Liver (tissue), 9 donors: ENCODE results near the gene YKT6. TPM values are rescaled to one million over a fixed set of nuclear protein-coding genes. Genes with fewer than 3 reads are reported as not detected.

Experiments used
- DNase-seq: peaks from one replicate; pipeline ENCODE4 v3.0.0-alpha.2; 2017; ENCODE audit warnings: low spot score
- H3K27ac ChIP-seq, 2 donors: one replicate each; pipeline ENCODE4 v1.7.0; 2013; ENCODE audit warnings: inconsistent platforms in 2 of 2, low read length in 2 of 2, control low read depth in 1 of 2, low read depth in 1 of 2, mild to moderate bottlenecking in 1 of 2
- H3K27me3 ChIP-seq, 4 donors: one replicate each; pipeline versions ENCODE4 v1.6.1 to v1.7.0; 2013; ENCODE audit warnings: low read length in 3 of 4, inconsistent platforms in 1 of 4, mild to moderate bottlenecking in 1 of 4, moderate library complexity in 1 of 4; ENCODE audit not compliant: control insufficient read depth in 4 of 4, insufficient read depth in 4 of 4
- H3K36me3 ChIP-seq, 4 donors: one replicate each; pipeline versions ENCODE4 v1.6.1 to v1.7.0; 2013; ENCODE audit warnings: low read length in 3 of 4, mild to moderate bottlenecking in 3 of 4, low read depth in 1 of 4, moderate library complexity in 1 of 4; ENCODE audit not compliant: control insufficient read depth in 4 of 4, insufficient read depth in 3 of 4
- H3K4me1 ChIP-seq, 4 donors: one replicate each; pipeline versions ENCODE4 v1.6.1 to v1.7.0; 2013; ENCODE audit warnings: low read length in 3 of 4, mild to moderate bottlenecking in 3 of 4, moderate library complexity in 1 of 4; ENCODE audit not compliant: control insufficient read depth in 4 of 4, insufficient read depth in 4 of 4
- H3K4me3 ChIP-seq, 3 donors: one replicate each; pipeline versions ENCODE4 v1.6.1 to v1.7.0; 2013; ENCODE audit warnings: low read length in 3 of 3, control low read depth in 1 of 3, low read depth in 1 of 3, mild to moderate bottlenecking in 1 of 3
- H3K9ac ChIP-seq, 2 donors: one replicate each; pipeline ENCODE4 v1.7.0; 2013; ENCODE audit warnings: low read length in 2 of 2, mild to moderate bottlenecking in 2 of 2, moderate library complexity in 2 of 2, control low read depth in 1 of 2, low read depth in 1 of 2
- H3K9me3 ChIP-seq, 4 donors: one replicate each; pipeline versions ENCODE4 v1.6.1 to v1.7.0; 2013; ENCODE audit warnings: low read length in 3 of 4; ENCODE audit not compliant: control insufficient read depth in 4 of 4
- EGR1 ChIP-seq, 2 donors: IDR thresholded peaks; 2 replicates each; pipeline ENCODE4 v1.6.1; 2016 to 2018; ENCODE audit warnings: antibody characterized with exemption in 2 of 2, low read depth in 2 of 2
- FOXA1 ChIP-seq: IDR thresholded peaks from 2 replicates; pipeline ENCODE4 v1.6.1; 2016; ENCODE audit warnings: antibody characterized with exemption
- FOXA2 ChIP-seq: IDR thresholded peaks from 2 replicates; pipeline ENCODE4 v1.6.1; 2016; ENCODE audit warnings: antibody characterized with exemption
- GABPA ChIP-seq, 2 donors: IDR thresholded peaks in 1 of 2; conservative IDR thresholded peaks in 1 of 2; 2 replicates each; pipeline ENCODE4 v1.6.1; 2016; ENCODE audit warnings: antibody characterized with exemption in 2 of 2, mild to moderate bottlenecking in 1 of 2, moderate library complexity in 1 of 2
- HNF4A ChIP-seq, 2 donors: conservative IDR thresholded peaks; 2 replicates each; pipeline ENCODE4 v1.6.1; 2016; ENCODE audit warnings: antibody characterized with exemption in 2 of 2, mild to moderate bottlenecking in 2 of 2
- HNF4G ChIP-seq: IDR thresholded peaks from 2 replicates; pipeline ENCODE4 v1.6.1; 2016; ENCODE audit warnings: antibody characterized with exemption
- JUND ChIP-seq, 2 donors: IDR thresholded peaks; 2 replicates each; pipeline ENCODE4 v1.6.1; 2016; ENCODE audit warnings: antibody characterized with exemption in 2 of 2
- NR2F2 ChIP-seq: IDR thresholded peaks from 2 replicates; pipeline ENCODE4 v1.6.1; 2016; ENCODE audit warnings: antibody characterized with exemption
- RAD21 ChIP-seq, 2 donors: IDR thresholded peaks; 2 replicates each; pipeline ENCODE4 v1.6.1; 2016; ENCODE audit warnings: antibody characterized with exemption in 2 of 2, mild to moderate bottlenecking in 2 of 2
- RXRA ChIP-seq, 2 donors: IDR thresholded peaks; 2 replicates each; pipeline ENCODE4 v1.6.1; 2017 to 2018; ENCODE audit warnings: antibody characterized with exemption in 2 of 2, mild to moderate bottlenecking in 1 of 2
- SP1 ChIP-seq: IDR thresholded peaks from 2 replicates; pipeline ENCODE4 v1.6.1; 2018; ENCODE audit warnings: antibody characterized with exemption, mild to moderate bottlenecking
- TAF1 ChIP-seq: conservative IDR thresholded peaks from 2 replicates; pipeline ENCODE4 v1.6.1; 2016; ENCODE audit warnings: antibody characterized with exemption, mild to moderate bottlenecking
- YY1 ChIP-seq: IDR thresholded peaks from 2 replicates; pipeline ENCODE4 v1.6.1; 2016; ENCODE audit warnings: antibody characterized with exemption, mild to moderate bottlenecking
- WGBS: extraction: QIAGEN DNeasy Blood & Tissue Kit; methylation state at CpG from one replicate; pipeline ENCODE4 v1.1.7; 2013; 5-methylcytosine and 5-hydroxymethylcytosine counted together
- polyA plus RNA-seq, 2 donors: library from polyadenylated mRNA; stranded (reverse) in 1 of 2; unstranded in 1 of 2; fragments of 200-250 nt in 1 of 2; fragments of >200 nt in 1 of 2; fragmentation: Nextera tagmentation in 1 of 2; extraction: Ambion mirVana in 1 of 2; gene quantifications; one replicate each; pipeline versions ENCODE4 v1.2.1 to v1.2.3, GENCODE V29; 2013 to 2015
- total RNA-seq, 2 donors: library from RNA; depleted of rRNA; stranded (reverse); fragments of >200 nt; gene quantifications; one replicate each; pipeline ENCODE4 v1.2.3, GENCODE V29; 2014
- TF ChIP-seq, protein P1 (sequence below): IDR thresholded peaks from 2 replicates; pipeline ENCODE4 v1.6.1; 2016; ENCODE audit warnings: antibody characterized with exemption
- TF ChIP-seq, protein P2 (sequence below): fragments of 150-350 bp; IDR thresholded peaks from 2 replicates; pipeline ENCODE4 v1.5.1; 2017; ENCODE audit warnings: improper control_type of control experiment, low read depth, low read length; ENCODE audit not compliant: missing input control
- TF ChIP-seq, protein P3 (sequence below): IDR thresholded peaks from 2 replicates; pipeline ENCODE4 v1.6.1; 2016; ENCODE audit warnings: antibody characterized with exemption, mild to moderate bottlenecking
- TF ChIP-seq, protein P4 (sequence below): IDR thresholded peaks from 2 replicates; pipeline ENCODE4 v1.6.1; 2016; ENCODE audit warnings: antibody characterized with exemption
- TF ChIP-seq, protein P5 (sequence below): IDR thresholded peaks from 2 replicates; pipeline ENCODE4 v1.6.1; 2016; ENCODE audit warnings: antibody characterized with exemption
- donor health status: healthy.
- donor health status: healthy.
- donor health status: healthy.
- donor health status: healthy.
- donor health status: healthy.

YKT6 gene
- total and polyA plus RNA-seq, 4 donors = 8.1 to 22.0 (median 21.0) TPM

DNA sequence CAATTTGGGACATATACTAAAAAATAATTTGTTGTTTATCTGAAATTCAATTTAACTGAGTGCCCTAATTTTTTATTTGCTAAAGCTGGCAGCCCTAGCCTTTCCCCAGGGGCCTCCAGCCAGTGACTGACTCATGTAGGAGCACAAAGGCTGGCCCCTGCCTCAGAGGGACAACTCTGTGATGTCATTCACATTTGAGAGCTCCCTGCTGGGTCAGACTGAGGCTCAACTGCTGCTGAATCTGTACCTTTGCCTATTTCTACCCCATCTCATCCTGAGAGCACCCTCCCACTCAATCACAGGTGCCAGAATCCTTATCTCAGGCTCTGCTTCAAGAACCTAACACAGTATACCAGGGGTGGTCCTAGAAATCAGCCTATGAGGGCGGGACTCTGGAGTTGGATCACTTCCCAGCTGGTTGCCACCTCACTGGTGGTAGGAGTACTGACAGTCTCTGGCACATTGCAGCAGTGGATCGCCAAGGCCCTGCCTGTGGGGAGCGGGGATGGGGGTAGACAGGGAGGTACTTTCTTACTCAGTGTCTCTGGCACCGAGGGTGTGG lies 23.1 kb upstream of the YKT6 start:
- no peaks in the 10 kb centered on the region for H3K27me3 ChIP-seq
- no peak overlapping the region for H3K27ac ChIP-seq
- peak; percentile 27 for DNase-seq
- no peak overlapping the region for H3K9ac ChIP-seq
- peaks cover under 1 to 7% (median 4%) of the 10 kb centered on the region in 4 donors for H3K9me3 ChIP-seq
- no peak overlapping the region for H3K4me3 ChIP-seq
- H3K4me1 ChIP-seq = no peaks in the 10 kb centered on the region
- WGBS = 88% methylated on average over 4 of the region's 4 CpGs
- no peaks in the 10 kb centered on the region for H3K36me3 ChIP-seq
- TF ChIP-seq SP1 (no peak), EGR1 (IDR thresholded peaks at IDR 0.05; ENCODE audit: low read depth in 2 of 2) (no peak), FOXA1 (no peak), HNF4G (no peak), RAD21 (IDR thresholded peaks at IDR 0.05) (no peak), HNF4A (conservative IDR thresholded peaks at IDR 0.05) (no peak), FOXA2 (no peak), NR2F2 (no peak), YY1 (no peak), JUND (IDR thresholded peaks at IDR 0.05) (no peak), TAF1 (no peak), RXRA (IDR thresholded peaks at IDR 0.05) (no peak), GABPA (IDR thresholded peaks at IDR 0.05 in 1 of 2, conservative IDR thresholded peaks at IDR 0.05 in 1 of 2) (no peak)
- TF ChIP-seq, protein P1, sequence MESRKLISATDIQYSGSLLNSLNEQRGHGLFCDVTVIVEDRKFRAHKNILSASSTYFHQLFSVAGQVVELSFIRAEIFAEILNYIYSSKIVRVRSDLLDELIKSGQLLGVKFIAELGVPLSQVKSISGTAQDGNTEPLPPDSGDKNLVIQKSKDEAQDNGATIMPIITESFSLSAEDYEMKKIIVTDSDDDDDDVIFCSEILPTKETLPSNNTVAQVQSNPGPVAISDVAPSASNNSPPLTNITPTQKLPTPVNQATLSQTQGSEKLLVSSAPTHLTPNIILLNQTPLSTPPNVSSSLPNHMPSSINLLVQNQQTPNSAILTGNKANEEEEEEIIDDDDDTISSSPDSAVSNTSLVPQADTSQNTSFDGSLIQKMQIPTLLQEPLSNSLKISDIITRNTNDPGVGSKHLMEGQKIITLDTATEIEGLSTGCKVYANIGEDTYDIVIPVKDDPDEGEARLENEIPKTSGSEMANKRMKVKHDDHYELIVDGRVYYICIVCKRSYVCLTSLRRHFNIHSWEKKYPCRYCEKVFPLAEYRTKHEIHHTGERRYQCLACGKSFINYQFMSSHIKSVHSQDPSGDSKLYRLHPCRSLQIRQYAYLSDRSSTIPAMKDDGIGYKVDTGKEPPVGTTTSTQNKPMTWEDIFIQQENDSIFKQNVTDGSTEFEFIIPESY = no peak
- TF ChIP-seq, protein P2, sequence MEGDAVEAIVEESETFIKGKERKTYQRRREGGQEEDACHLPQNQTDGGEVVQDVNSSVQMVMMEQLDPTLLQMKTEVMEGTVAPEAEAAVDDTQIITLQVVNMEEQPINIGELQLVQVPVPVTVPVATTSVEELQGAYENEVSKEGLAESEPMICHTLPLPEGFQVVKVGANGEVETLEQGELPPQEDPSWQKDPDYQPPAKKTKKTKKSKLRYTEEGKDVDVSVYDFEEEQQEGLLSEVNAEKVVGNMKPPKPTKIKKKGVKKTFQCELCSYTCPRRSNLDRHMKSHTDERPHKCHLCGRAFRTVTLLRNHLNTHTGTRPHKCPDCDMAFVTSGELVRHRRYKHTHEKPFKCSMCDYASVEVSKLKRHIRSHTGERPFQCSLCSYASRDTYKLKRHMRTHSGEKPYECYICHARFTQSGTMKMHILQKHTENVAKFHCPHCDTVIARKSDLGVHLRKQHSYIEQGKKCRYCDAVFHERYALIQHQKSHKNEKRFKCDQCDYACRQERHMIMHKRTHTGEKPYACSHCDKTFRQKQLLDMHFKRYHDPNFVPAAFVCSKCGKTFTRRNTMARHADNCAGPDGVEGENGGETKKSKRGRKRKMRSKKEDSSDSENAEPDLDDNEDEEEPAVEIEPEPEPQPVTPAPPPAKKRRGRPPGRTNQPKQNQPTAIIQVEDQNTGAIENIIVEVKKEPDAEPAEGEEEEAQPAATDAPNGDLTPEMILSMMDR = no peak
- TF ChIP-seq, protein P3, sequence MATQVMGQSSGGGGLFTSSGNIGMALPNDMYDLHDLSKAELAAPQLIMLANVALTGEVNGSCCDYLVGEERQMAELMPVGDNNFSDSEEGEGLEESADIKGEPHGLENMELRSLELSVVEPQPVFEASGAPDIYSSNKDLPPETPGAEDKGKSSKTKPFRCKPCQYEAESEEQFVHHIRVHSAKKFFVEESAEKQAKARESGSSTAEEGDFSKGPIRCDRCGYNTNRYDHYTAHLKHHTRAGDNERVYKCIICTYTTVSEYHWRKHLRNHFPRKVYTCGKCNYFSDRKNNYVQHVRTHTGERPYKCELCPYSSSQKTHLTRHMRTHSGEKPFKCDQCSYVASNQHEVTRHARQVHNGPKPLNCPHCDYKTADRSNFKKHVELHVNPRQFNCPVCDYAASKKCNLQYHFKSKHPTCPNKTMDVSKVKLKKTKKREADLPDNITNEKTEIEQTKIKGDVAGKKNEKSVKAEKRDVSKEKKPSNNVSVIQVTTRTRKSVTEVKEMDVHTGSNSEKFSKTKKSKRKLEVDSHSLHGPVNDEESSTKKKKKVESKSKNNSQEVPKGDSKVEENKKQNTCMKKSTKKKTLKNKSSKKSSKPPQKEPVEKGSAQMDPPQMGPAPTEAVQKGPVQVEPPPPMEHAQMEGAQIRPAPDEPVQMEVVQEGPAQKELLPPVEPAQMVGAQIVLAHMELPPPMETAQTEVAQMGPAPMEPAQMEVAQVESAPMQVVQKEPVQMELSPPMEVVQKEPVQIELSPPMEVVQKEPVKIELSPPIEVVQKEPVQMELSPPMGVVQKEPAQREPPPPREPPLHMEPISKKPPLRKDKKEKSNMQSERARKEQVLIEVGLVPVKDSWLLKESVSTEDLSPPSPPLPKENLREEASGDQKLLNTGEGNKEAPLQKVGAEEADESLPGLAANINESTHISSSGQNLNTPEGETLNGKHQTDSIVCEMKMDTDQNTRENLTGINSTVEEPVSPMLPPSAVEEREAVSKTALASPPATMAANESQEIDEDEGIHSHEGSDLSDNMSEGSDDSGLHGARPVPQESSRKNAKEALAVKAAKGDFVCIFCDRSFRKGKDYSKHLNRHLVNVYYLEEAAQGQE = no peak
- TF ChIP-seq, protein P4, sequence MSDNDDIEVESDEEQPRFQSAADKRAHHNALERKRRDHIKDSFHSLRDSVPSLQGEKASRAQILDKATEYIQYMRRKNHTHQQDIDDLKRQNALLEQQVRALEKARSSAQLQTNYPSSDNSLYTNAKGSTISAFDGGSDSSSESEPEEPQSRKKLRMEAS = no peak
- TF ChIP-seq, protein P5, sequence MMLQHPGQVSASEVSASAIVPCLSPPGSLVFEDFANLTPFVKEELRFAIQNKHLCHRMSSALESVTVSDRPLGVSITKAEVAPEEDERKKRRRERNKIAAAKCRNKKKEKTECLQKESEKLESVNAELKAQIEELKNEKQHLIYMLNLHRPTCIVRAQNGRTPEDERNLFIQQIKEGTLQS = no peak
